Measurements from ENCODE around the gene GTF2I. TPM values are rescaled to one million over a fixed set of nuclear protein-coding genes. Genes with fewer than 3 reads are reported as not detected.

Gene GTF2I
- 100 to 1,000 TPM; 138 to 506 (median 219) TPM for total RNA-seq

- H3K27ac ChIP-seq = peak within 1 kb of the TSS; percentile 98 to 100 (median 98)
- DNase-seq = peak in 1 of 2 donors; percentile 34
- WGBS, 2 donors = 0 to 1% methylated on average over 14 to 26 of the region's 56 CpGs
Observed at GRCh38 chr7:74657692-74658177, at the start of gene GTF2I. TSS of gene GTF2I (plus strand) at chr7:74657718. CDS start at chr7:74689129, 31,411 bp downstream.

GRCh38 chr7:74612015-74612829 lies 45.3 kb upstream of the GTF2I start:
- H3K4me1 ChIP-seq = peaks cover 3 to 10% (median 7%) of the 10 kb centered on the region in 4 donors
- WGBS, 2 donors = 47 to 56% methylated on average over 11 of the region's 11 CpGs
- no peaks in the 10 kb centered on the region for H3K9me3 ChIP-seq
- ATAC-seq (ENCODE audit: low FRiP score in 2 of 2) (peak; percentile 6 to 65), DNase-seq (peak; percentile 42 to 63)
- no peak for TF ChIP-seq POLR2AphosphoS5 (IDR thresholded peaks at IDR 0.05)
- TF ChIP-seq EP300 (IDR thresholded peaks at IDR 0.05) = no peak
- no peak for TF ChIP-seq CTCF (IDR thresholded peaks at IDR 0.05)
- TF ChIP-seq POLR2A (IDR thresholded peaks at IDR 0.05) = no peak
- no peaks in the 10 kb centered on the region for H3K36me3 ChIP-seq
- H3K4me3 ChIP-seq = no peak overlapping the region
- peak overlapping the region in 3 of 4 donors; percentile 61 to 78 (median 62) for H3K27ac ChIP-seq
- H3K27me3 ChIP-seq = no peaks in the 10 kb centered on the region

More at GRCh38 chr7:74657692-74658177, at the start of gene GTF2I:
- ATAC-seq (ENCODE audit: low FRiP score in 2 of 2) = peak in 1 of 2 donors; percentile 38
- no peaks in the 10 kb centered on the region for H3K36me3 ChIP-seq
- H3K4me3 ChIP-seq = peak within 1 kb of the TSS; percentile 98 to 100 (median 100)
- no peaks in the 10 kb centered on the region for H3K27me3 ChIP-seq
- H3K9me3 ChIP-seq = no peaks in the 10 kb centered on the region
- TF ChIP-seq CTCF (IDR thresholded peaks at IDR 0.05) = peak in 1 of 6 experiments; percentile 0
- TF ChIP-seq POLR2A (IDR thresholded peaks at IDR 0.05) = no peak
- TF ChIP-seq POLR2AphosphoS5 (IDR thresholded peaks at IDR 0.05) = no peak
- peaks cover 44 to 62% (median 49%) of the 10 kb centered on the region in 4 donors for H3K4me1 ChIP-seq

GRCh38 chr7:74615933-74616780 lies 41.4 kb upstream of the GTF2I start:
- TF ChIP-seq POLR2A (IDR thresholded peaks at IDR 0.05) = no peak
- no peak for TF ChIP-seq EP300 (IDR thresholded peaks at IDR 0.05)
- no peak for TF ChIP-seq POLR2AphosphoS5 (IDR thresholded peaks at IDR 0.05)
- no peak for TF ChIP-seq CTCF (IDR thresholded peaks at IDR 0.05)

GRCh38 chr7:74617180-74617744 lies 40.3 kb upstream of the GTF2I start:
- 40 to 53% methylated on average over 6 to 9 of the region's 9 CpGs for WGBS, 2 donors

More at GRCh38 chr7:74615933-74616780, 41.4 kb upstream of the GTF2I start:
- H3K4me1 ChIP-seq = peaks cover 4 to 18% (median 9%) of the 10 kb centered on the region in 4 donors
- WGBS, 2 donors = 91 to 94% methylated on average over 13 of the region's 13 CpGs
- no peaks in the 10 kb centered on the region for H3K27me3 ChIP-seq
- ATAC-seq (ENCODE audit: low FRiP score in 2 of 2) (no peak), DNase-seq (no peak)
- H3K4me3 ChIP-seq = no peak overlapping the region
- no peaks in the 10 kb centered on the region for H3K36me3 ChIP-seq
- no peaks in the 10 kb centered on the region for H3K9me3 ChIP-seq
- no peak overlapping the region for H3K27ac ChIP-seq

More at GRCh38 chr7:74617180-74617744, 40.3 kb upstream of the GTF2I start:
- no peak overlapping the region for H3K27ac ChIP-seq
- H3K4me3 ChIP-seq = no peak overlapping the region
- no peaks in the 10 kb centered on the region for H3K9me3 ChIP-seq
- TF ChIP-seq CTCF (IDR thresholded peaks at IDR 0.05) = no peak
- no peak for TF ChIP-seq POLR2AphosphoS5 (IDR thresholded peaks at IDR 0.05)
- H3K27me3 ChIP-seq = no peaks in the 10 kb centered on the region
- peak; percentile 42 to 57 for ATAC-seq (ENCODE audit: low FRiP score in 2 of 2)
- H3K36me3 ChIP-seq = no peaks in the 10 kb centered on the region
- peaks cover 4 to 17% (median 9%) of the 10 kb centered on the region in 4 donors for H3K4me1 ChIP-seq
- DNase-seq = peak; percentile 43 to 48

Measured in upper lobe of left lung (tissue), 6 donors.